BLaER1 treated with 17β-estradiol and CSF1 and Interleukin-3, amounts not matched to agents 10 nM and 100 nM (cell line): Measurements from ENCODE around the gene DSTN.
A peak's percentile ranks its signal among the peaks of the same experiment; 100 is the strongest.

Source experiments
- H3K27ac ChIP-seq, 11 experiments: shearing (Covaris generic); formaldehyde crosslinking; 2 replicates each; pipeline ENCODE4 v1.8.1; 2022
- H3K27me3 ChIP-seq, 11 experiments: shearing (Covaris generic); formaldehyde crosslinking; 2 replicates each; pipeline ENCODE4 v1.8.1; 2022
- H3K36me3 ChIP-seq, 11 experiments: shearing (Covaris generic); formaldehyde crosslinking; 2 replicates each; pipeline ENCODE4 v1.8.1; 2022
- H3K4me1 ChIP-seq, 10 experiments: shearing (Covaris generic); formaldehyde crosslinking; 2 replicates each; pipeline ENCODE4 v1.8.1; 2022
- H3K4me2 ChIP-seq, 11 experiments: shearing (Covaris generic); formaldehyde crosslinking; 2 replicates each; pipeline ENCODE4 v1.8.1; 2022
- H3K4me3 ChIP-seq, 10 experiments: shearing (Covaris generic); formaldehyde crosslinking; 2 replicates each; pipeline ENCODE4 v1.8.1; 2022
- H3K9ac ChIP-seq, 11 experiments: shearing (Covaris generic); formaldehyde crosslinking; 2 replicates each; pipeline ENCODE4 v1.8.1; 2022
- H3K9me3 ChIP-seq, 11 experiments: shearing (Covaris generic); formaldehyde crosslinking; replicated peaks in 1 of 11; 2 replicates each; pipeline ENCODE4 v1.8.1; 2022
- H4K20me1 ChIP-seq, 11 experiments: shearing (Covaris generic); formaldehyde crosslinking; 2 replicates each; pipeline ENCODE4 v1.8.1; 2022
- Cebpa-rat ChIP-seq, 11 experiments: shearing (Covaris generic); IDR thresholded peaks; 2 replicates each; pipeline ENCODE4 v1.8.1; 2022

The DSTN gene

GRCh38 chr20:17648791-17649730 is 79.2 kb downstream of the DSTN start:
- H3K4me3 ChIP-seq: peak overlapping the region in 6 of 10 experiments; percentile 2 to 42 (median 31); a peak in 7 of 20 replicates
- peaks cover 0 to 4% (median 2%) of the 10 kb centered on the region in 11 experiments; a peak in 6 of 22 replicates for H3K36me3 ChIP-seq

DNA sequence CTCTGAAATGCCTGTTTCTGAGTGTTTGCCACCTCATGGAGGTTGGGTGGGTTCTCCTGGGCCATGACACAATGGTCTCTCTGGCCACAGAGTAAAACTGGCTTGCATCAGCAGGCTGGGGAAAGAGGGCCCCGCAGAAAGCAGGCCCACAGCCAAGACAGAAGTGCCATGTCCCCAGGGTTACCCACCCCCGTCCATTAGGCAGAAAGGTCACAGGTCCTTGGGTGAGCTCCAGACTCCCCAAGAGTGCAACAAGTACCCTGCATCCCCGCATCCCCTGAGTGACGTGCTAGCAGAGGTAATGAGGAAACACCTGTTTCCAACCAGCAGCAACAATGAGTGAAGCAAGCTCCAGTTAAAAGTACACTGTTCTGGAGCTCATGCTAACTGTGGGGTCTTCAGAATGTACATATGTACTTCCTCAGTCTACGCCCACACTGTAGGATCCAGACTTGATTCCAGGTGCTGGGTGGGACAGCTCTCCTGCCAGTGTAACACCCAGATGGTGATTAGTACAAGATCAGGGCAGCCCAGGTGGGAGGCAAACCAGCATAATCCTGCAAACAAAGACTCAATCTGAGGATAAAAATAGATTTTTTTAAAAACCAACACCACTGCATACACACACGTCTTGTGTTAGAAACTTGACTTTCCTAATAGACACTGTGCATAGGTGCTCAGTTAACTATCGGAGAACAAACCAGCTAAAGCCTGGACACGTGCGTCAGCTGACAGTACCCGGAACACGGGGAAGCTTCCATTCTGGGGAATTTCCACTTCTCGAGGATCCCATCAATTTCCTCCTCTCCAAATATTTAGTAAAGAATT is 80.6 kb downstream of the DSTN start:
- peak in 2 of 11 experiments; percentile 40 to 58; a peak in 4 of 22 replicates for TF ChIP-seq Cebpa-rat (IDR thresholded peaks at IDR 0.05)
- peaks cover 0 to 99% (median 31%) of the 10 kb centered on the region in 11 experiments; a peak in 12 of 22 replicates for H4K20me1 ChIP-seq
- H3K9ac ChIP-seq: peak overlapping the region in 9 of 11 experiments; percentile 43 to 85 (median 74); a peak in 17 of 22 replicates
- peaks cover 0 to 18% (median 16%) of the 10 kb centered on the region in 11 experiments; a peak in 16 of 22 replicates for H3K36me3 ChIP-seq
- no peaks in the 10 kb centered on the region for H3K27me3 ChIP-seq
- H3K4me1 ChIP-seq: peaks cover 84 to 100% (median 95%) of the 10 kb centered on the region in 10 experiments
- H3K27ac ChIP-seq: peak overlapping the region in 10 of 11 experiments; percentile 6 to 97 (median 92); a peak in 17 of 22 replicates
- H3K4me2 ChIP-seq: peak overlapping the region; percentile 56 to 94 (median 81)
- H3K9me3 ChIP-seq: no peaks in the 10 kb centered on the region
- H3K4me3 ChIP-seq: no peak overlapping the region; a peak in 1 of 20 replicates

More at GRCh38 chr20:17648791-17649730, 79.2 kb downstream of the DSTN start:
- Histone ChIP-seq H3K4me2 (peak overlapping the region; percentile 73 to 94 (median 85)), H3K4me1 (peaks cover 98 to 100% (median 100%) of the 10 kb centered on the region in 10 experiments), H4K20me1 (peaks cover 0 to 99% (median 41%) of the 10 kb centered on the region in 11 experiments; a peak in 13 of 22 replicates), H3K27me3 (no peaks in the 10 kb centered on the region), H3K27ac (peak overlapping the region; percentile 23 to 97 (median 91); a peak in 20 of 22 replicates), H3K9ac (peak overlapping the region; percentile 5 to 85 (median 74); a peak in 19 of 22 replicates), H3K9me3 (no peaks in the 10 kb centered on the region)
- no peak for TF ChIP-seq Cebpa-rat (IDR thresholded peaks at IDR 0.05)

DNA sequence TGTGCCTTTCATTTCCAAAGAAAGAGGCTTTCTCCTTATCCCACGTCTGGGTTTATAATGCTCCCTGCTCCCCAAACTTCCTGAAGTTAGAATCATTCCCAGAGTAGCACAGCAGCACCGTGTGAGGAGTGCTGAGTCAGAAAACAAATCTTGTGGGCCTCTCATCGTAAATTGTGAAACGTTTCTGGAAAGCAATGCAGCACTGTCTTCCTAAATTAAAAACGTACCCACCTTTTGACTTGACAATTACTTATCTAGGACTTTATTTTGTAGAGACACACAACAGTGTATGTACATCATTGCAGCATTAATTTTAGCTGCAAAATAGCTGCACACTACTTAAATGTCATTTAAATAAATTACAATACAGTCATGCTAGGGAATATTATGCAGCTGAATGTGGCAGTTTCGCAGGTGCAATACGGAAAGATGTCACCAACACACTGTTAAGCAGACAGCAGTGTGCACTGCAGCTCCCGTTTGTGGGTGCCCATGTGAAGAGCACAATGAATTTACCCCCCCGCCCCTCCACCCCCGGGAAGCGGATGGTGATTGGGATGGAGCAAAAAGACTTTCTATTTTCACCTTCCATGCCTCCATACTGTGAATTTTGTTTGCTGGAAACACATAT is 81.4 kb downstream of the DSTN start:
- no peaks in the 10 kb centered on the region for H3K9me3 ChIP-seq
- H3K4me1 ChIP-seq: peaks cover 77 to 100% (median 92%) of the 10 kb centered on the region in 10 experiments
- peak overlapping the region in 8 of 11 experiments; percentile 52 to 85 (median 77); a peak in 14 of 22 replicates for H3K9ac ChIP-seq
- peak overlapping the region; percentile 56 to 94 (median 81) for H3K4me2 ChIP-seq
- no peak overlapping the region; a peak in 2 of 20 replicates for H3K4me3 ChIP-seq
- TF ChIP-seq Cebpa-rat (IDR thresholded peaks at IDR 0.05): no peak
- peak overlapping the region in 8 of 11 experiments; percentile 69 to 97 (median 93); a peak in 16 of 22 replicates for H3K27ac ChIP-seq
- no peaks in the 10 kb centered on the region for H3K27me3 ChIP-seq
- H4K20me1 ChIP-seq: peaks cover 0 to 99% (median 24%) of the 10 kb centered on the region in 11 experiments; a peak in 11 of 22 replicates
- peaks cover 6 to 26% (median 23%) of the 10 kb centered on the region in 11 experiments for H3K36me3 ChIP-seq

- H3K9me3 ChIP-seq: no peaks in the 10 kb centered on the region
- H3K9ac ChIP-seq: peak overlapping the region in 9 of 11 experiments; percentile 18 to 84 (median 55); a peak in 14 of 22 replicates
- peak overlapping the region in 1 of 10 experiments; percentile 40; a peak in 1 of 20 replicates for H3K4me3 ChIP-seq
- H3K4me2 ChIP-seq: peak overlapping the region; percentile 56 to 94 (median 81)
- no peaks in the 10 kb centered on the region for H3K27me3 ChIP-seq
- peaks cover 12 to 32% (median 29%) of the 10 kb centered on the region in 11 experiments for H3K36me3 ChIP-seq
- peaks cover 70 to 96% (median 85%) of the 10 kb centered on the region in 10 experiments for H3K4me1 ChIP-seq
- peak overlapping the region in 8 of 11 experiments; percentile 67 to 97 (median 93); a peak in 16 of 22 replicates for H3K27ac ChIP-seq
- peaks cover 0 to 99% (median 20%) of the 10 kb centered on the region in 11 experiments; a peak in 12 of 22 replicates for H4K20me1 ChIP-seq
- no peak for TF ChIP-seq Cebpa-rat (IDR thresholded peaks at IDR 0.05)
Measured at GRCh38 chr20:17651760-17652388, 82.0 kb downstream of the DSTN start.

GRCh38 chr20:17652411-17652810 is 82.5 kb downstream of the DSTN start:
- no peaks in the 10 kb centered on the region for H3K9me3 ChIP-seq
- TF ChIP-seq Cebpa-rat (IDR thresholded peaks at IDR 0.05): no peak
- peaks cover 65 to 91% (median 82%) of the 10 kb centered on the region in 10 experiments for H3K4me1 ChIP-seq
- peak overlapping the region in 10 of 11 experiments; percentile 21 to 97 (median 92); a peak in 17 of 22 replicates for H3K27ac ChIP-seq
- peak overlapping the region in 1 of 10 experiments; percentile 40; a peak in 2 of 20 replicates for H3K4me3 ChIP-seq
- peak overlapping the region; percentile 56 to 94 (median 81) for H3K4me2 ChIP-seq
- peaks cover 0 to 99% (median 25%) of the 10 kb centered on the region in 11 experiments; a peak in 12 of 22 replicates for H4K20me1 ChIP-seq
- peaks cover 17 to 37% (median 34%) of the 10 kb centered on the region in 11 experiments for H3K36me3 ChIP-seq
- H3K9ac ChIP-seq: peak overlapping the region in 10 of 11 experiments; percentile 5 to 84 (median 49); a peak in 16 of 22 replicates
- H3K27me3 ChIP-seq: no peaks in the 10 kb centered on the region

- Histone ChIP-seq H3K4me3 (no peak overlapping the region), H3K9ac (peak overlapping the region in 4 of 11 experiments; percentile 55 to 84 (median 78); a peak in 6 of 22 replicates), H3K9me3 (peaks cover 9 to 13% (median 11%) of the 10 kb centered on the region in 11 experiments), H3K27ac (peak overlapping the region in 7 of 11 experiments; percentile 12 to 97 (median 94); a peak in 9 of 22 replicates), H4K20me1 (peaks cover 0 to 91% (median 36%) of the 10 kb centered on the region in 11 experiments; a peak in 12 of 22 replicates), H3K27me3 (no peaks in the 10 kb centered on the region), H3K4me1 (peaks cover 49 to 74% (median 70%) of the 10 kb centered on the region in 10 experiments), H3K36me3 (peaks cover 33 to 54% (median 50%) of the 10 kb centered on the region in 11 experiments), H3K4me2 (peak overlapping the region; percentile 23 to 94 (median 81); a peak in 19 of 22 replicates)
- TF ChIP-seq Cebpa-rat (IDR thresholded peaks at IDR 0.05): no peak
Measured at GRCh38 chr20:17653835-17654648, 84.2 kb downstream of the DSTN start.
